ENCODE results near the gene GHSR.
A peak's percentile ranks its signal among the peaks of the same experiment; 100 is the strongest.

The GHSR gene

GRCh38 chr3:172447611-172448579, at the start of gene GHSR:
Gene GHSR, minus strand, starts transcription at chr3:172448456. Its CDS starts 43 bp downstream, at chr3:172448413.
- no peak for DNase-seq

GRCh38 chr3:172490198-172490669, 42.0 kb upstream of the GHSR start:
- DNase-seq, result peak; percentile 59

GRCh38 chr3:172478116-172478515, 29.9 kb upstream of the GHSR start:
- DNase-seq, result no peak

- DNase-seq, result no peak
Measured at GRCh38 chr3:172476347-172476746, 28.1 kb upstream of the GHSR start.

GRCh38 chr3:172475703-172476102, 27.4 kb upstream of the GHSR start:
- DNase-seq, result no peak

- no peak for DNase-seq
Measured at GRCh38 chr3:172471903-172472302, 23.6 kb upstream of the GHSR start.

- DNase-seq, result no peak
Measured at GRCh38 chr3:172470588-172470987, 22.3 kb upstream of the GHSR start.

GRCh38 chr3:172467170-172467824, 19.0 kb upstream of the GHSR start:
- DNase-seq, result no peak

- DNase-seq, result no peak
Measured at GRCh38 chr3:172466553-172467130, 18.4 kb upstream of the GHSR start.

GRCh38 chr3:172465281-172465680, 17.0 kb upstream of the GHSR start:
- no peak for DNase-seq

- DNase-seq, result no peak
Measured at GRCh38 chr3:172464306-172464705, 16.1 kb upstream of the GHSR start.

GRCh38 chr3:172461530-172462138, 13.4 kb upstream of the GHSR start:
- DNase-seq, result no peak

GRCh38 chr3:172456404-172456803, 8.1 kb upstream of the GHSR start:
- no peak for DNase-seq

GRCh38 chr3:172454180-172454579, 5.9 kb upstream of the GHSR start:
- DNase-seq, result no peak

- no peak for DNase-seq
Measured at GRCh38 chr3:172449466-172450149, 1.4 kb upstream of the GHSR start.

GRCh38 chr3:172448661-172449465, 607 bp upstream of the GHSR start:
- no peak for DNase-seq

- DNase-seq, result no peak
Measured at GRCh38 chr3:172446198-172446597, 2.1 kb downstream of the GHSR start.

- no peak for DNase-seq
Measured at GRCh38 chr3:172444821-172445220, 3.4 kb downstream of the GHSR start.

- DNase-seq, result no peak
Measured at GRCh38 chr3:172442606-172443005, 5.7 kb downstream of the GHSR start.

- no peak for DNase-seq
Measured at GRCh38 chr3:172441581-172441980, 6.7 kb downstream of the GHSR start.

- DNase-seq, result no peak
Measured at GRCh38 chr3:172438186-172438585, 10.1 kb downstream of the GHSR start.

- no peak for DNase-seq
Measured at GRCh38 chr3:172437713-172438112, 10.5 kb downstream of the GHSR start.

Measured in GF-D8 (cell line).